ENCODE data around the gene MBD4. TPM values are rescaled to one million over a fixed set of nuclear protein-coding genes. Genes with fewer than 3 reads are reported as not detected.

MBD4 gene
- total RNA-seq, 1 experiment from 2014 or later: 11.4 TPM

- intact Hi-C loops (cut with micrococcal nuclease): loop anchor here (5.0 kb wide), 1 partner anchor 59 kb away; the partner anchor contains the start of gene IFT122
- 0 out of 2 replicates have a peak, but pooled peaks cover 3% of the 10 kb centered on the region for H3K36me3 ChIP-seq (ENCODE audit: low read depth, low read length)
- H3K4me3 ChIP-seq (ENCODE audit: low read length): no peak overlapping the region
- no TSS peak for BruUV-seq (replicated peaks)
- H3K4me2 ChIP-seq (ENCODE audit: low read length): no peak overlapping the region
- H3K9me2 ChIP-seq (replicated peaks; ENCODE audit: low read length): no peaks in the 10 kb centered on the region
- no peaks in the 10 kb centered on the region for H4K20me1 ChIP-seq (ENCODE audit: low read length)
- peak; percentile 73 for DNase-seq
- TF ChIP-seq CTCF (conservative IDR thresholded peaks at IDR 0.05; ENCODE audit: low read depth, low read length): peak; percentile 79
- TF ChIP-seq EZH2phosphoT487 (IDR thresholded peaks at IDR 0.05; ENCODE audit: borderline replicate concordance, low read length): no peak
- H3F3A ChIP-seq (ENCODE audit: low read length, unreplicated experiment): no peaks in the 10 kb centered on the region
- no peak overlapping the region for H3K27ac ChIP-seq (ENCODE audit: low read length)
- no peak overlapping the region for H2AFZ ChIP-seq (ENCODE audit: low read length)
- H3K79me2 ChIP-seq (ENCODE audit: low read length): no peaks in the 10 kb centered on the region
- H3K9me3 ChIP-seq (ENCODE audit: low read length): no peaks in the 10 kb centered on the region
- peak; percentile 98 for ATAC-seq
- ChIA-PET CTCF (interaction anchor here (0.5 to 1.0 kb wide), 9 partner anchors 52 to 633 kb away, joined by 3 to 8 read pairs (median 4); partner anchors contain the start of genes IFT122 and MBD4), POLR2A (ENCODE audit: unreplicated experiment) (interaction anchor here (0.5 kb wide), 1 partner anchor 100 kb away, joined by 5 read pairs; no protein-coding TSS in a partner anchor)
- H3K9ac ChIP-seq (ENCODE audit: low read length): no peak overlapping the region
- no peaks in the 10 kb centered on the region for H3K27me3 ChIP-seq (ENCODE audit: low read length)
- peaks cover 4% of the 10 kb centered on the region for H3K4me1 ChIP-seq (ENCODE audit: insufficient read depth, low read length)
Measured at GRCh38 chr3:129383292-129383860, 56.4 kb downstream of the MBD4 start.

DNA sequence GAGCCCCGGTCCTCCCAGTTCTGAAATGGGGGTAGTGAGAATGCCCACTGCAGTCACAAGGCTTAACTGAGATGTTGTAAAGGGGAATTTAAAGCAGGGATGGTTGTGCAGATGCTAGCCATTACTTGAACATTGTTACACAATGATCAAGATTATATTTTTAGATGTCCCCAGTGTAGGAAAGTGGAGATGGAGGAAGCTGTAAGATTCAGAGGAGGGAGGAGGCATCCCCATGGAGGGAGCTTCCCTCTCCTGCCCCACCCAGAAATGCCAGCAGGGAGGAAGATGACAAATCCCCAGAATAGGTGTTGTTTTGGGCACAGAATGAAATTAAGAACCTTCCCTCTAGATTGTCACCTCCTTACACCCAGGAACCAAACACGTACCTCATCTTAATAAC, 57.4 kb downstream of the MBD4 start:
- H3K4me1 ChIP-seq (ENCODE audit: insufficient read depth, low read length): no peaks in the 10 kb centered on the region
- no peak for ATAC-seq
- no peak for DNase-seq
- no peak overlapping the region for H3K4me2 ChIP-seq (ENCODE audit: low read length)
- no peaks in the 10 kb centered on the region for H3K36me3 ChIP-seq (ENCODE audit: low read depth, low read length)
- no peaks in the 10 kb centered on the region for H3K27me3 ChIP-seq (ENCODE audit: low read length)
- no peak overlapping the region for H3K9ac ChIP-seq (ENCODE audit: low read length)
- no TSS peak for BruUV-seq (replicated peaks)
- no peaks in the 10 kb centered on the region for H4K20me1 ChIP-seq (ENCODE audit: low read length)
- intact Hi-C loops (cut with micrococcal nuclease): loop anchor here (5.0 kb wide), 1 partner anchor 60 kb away; the partner anchor contains the start of gene IFT122
- no peaks in the 10 kb centered on the region for H3K79me2 ChIP-seq (ENCODE audit: low read length)
- CTCF ChIA-PET: no interaction called here
- POLR2A ChIA-PET (ENCODE audit: unreplicated experiment): no interaction called here
- TF ChIP-seq EZH2phosphoT487 (IDR thresholded peaks at IDR 0.05; ENCODE audit: borderline replicate concordance, low read length) (no peak), EZH2 (IDR thresholded peaks at IDR 0.05; ENCODE audit: low read length, unreplicated experiment) (no peak), CTCF (conservative IDR thresholded peaks at IDR 0.05; ENCODE audit: low read depth, low read length) (no peak)
- no peaks in the 10 kb centered on the region for H3K9me2 ChIP-seq (replicated peaks; ENCODE audit: low read length)
- H3K9me3 ChIP-seq (ENCODE audit: low read length): no peaks in the 10 kb centered on the region
- H2AFZ ChIP-seq (ENCODE audit: low read length): no peak overlapping the region
- H3K4me3 ChIP-seq (ENCODE audit: low read length): no peak overlapping the region
- no peaks in the 10 kb centered on the region for H3F3A ChIP-seq (ENCODE audit: low read length, unreplicated experiment)
- H3K27ac ChIP-seq (ENCODE audit: low read length): no peak overlapping the region

Other genes with a start within 250 kb of the MBD4 start
- gene COPG1, start 190.3 kb downstream of the MBD4 start, total RNA-seq (2014; rRNA removed): 124 and 152 TPM in 2 replicates
- gene HMCES, start 161.1 kb downstream of the MBD4 start, total RNA-seq (2014; rRNA removed): 28.8 and 34.3 TPM in 2 replicates
- gene EFCAB12, start 11.3 kb downstream of the MBD4 start, total RNA-seq (2014; rRNA removed): 0.04 and 0.12 TPM in 2 replicates
- gene IFT122, start 276 bp upstream of the MBD4 start, total RNA-seq (2014; rRNA removed): 10.2 and 13.8 TPM in 2 replicates
- gene RHO, start 88.7 kb upstream of the MBD4 start, total RNA-seq (2014; rRNA removed): not detected in 2 replicates
- gene H1-8, start 103.2 kb upstream of the MBD4 start, total RNA-seq (2014; rRNA removed): not detected in 2 replicates
- gene PLXND1, start 166.7 kb upstream of the MBD4 start, total RNA-seq (2014; rRNA removed): 19.2 and 21.8 TPM in 2 replicates